MCF 10A (cell line): ENCODE data around the gene NCOR2. TPM values are rescaled to one million over a fixed set of nuclear protein-coding genes. Genes with fewer than 3 reads are reported as not detected.

ENCODE experiments used
- BruUV-seq: library from RNA; stranded (reverse); fragments of 400-500 nt; replicated peaks from 2 replicates; lab custom pipeline; 2021; lab: Mats Ljungman, UMichigan
- CTCF ChIA-PET: fragments of 300-600 bp; sonication (Branson Sonifier 250); formaldehyde crosslinking; extraction: SDS; loops from one replicate; lab custom pipeline; 2021; ENCODE audit warnings: antibody characterized with exemption, inconsistent platforms; lab: Yijun Ruan, JAX
- POLR2A ChIA-PET: fragments of 300-600, 350-650 bp; sonication (Branson Sonifier 250); formaldehyde crosslinking; extraction: SDS; loops from one replicate; lab custom pipeline; 2020; ENCODE audit warnings: antibody characterized with exemption, inconsistent platforms; lab: Yijun Ruan, JAX
- DNase-seq: peaks from one replicate; pipeline ENCODE4 v3.0.0-alpha.2; 2018; ENCODE audit not compliant: unreplicated experiment
- H3K27ac Mint-ChIP-seq: one replicate; pipeline ENCODE4 v1.8.0; 2022; ENCODE audit warnings: mild to moderate bottlenecking, low read depth, mixed read lengths; ENCODE audit not compliant: unreplicated experiment
- H3K27me3 Mint-ChIP-seq: one replicate; pipeline ENCODE4 v1.8.0; 2022; ENCODE audit warnings: mixed read lengths; ENCODE audit not compliant: insufficient read depth, unreplicated experiment
- H3K36me3 Mint-ChIP-seq: one replicate; pipeline ENCODE4 v1.8.0; 2022; ENCODE audit warnings: mild to moderate bottlenecking, moderate library complexity, mixed read lengths; ENCODE audit not compliant: insufficient read depth, unreplicated experiment
- H3K4me1 Mint-ChIP-seq: one replicate; pipeline ENCODE4 v1.8.0; 2022; ENCODE audit warnings: mixed read lengths; ENCODE audit not compliant: insufficient read depth, unreplicated experiment
- H3K4me3 Mint-ChIP-seq: one replicate; pipeline ENCODE4 v1.8.0; 2022; ENCODE audit warnings: mild to moderate bottlenecking, moderate library complexity, mixed read lengths; ENCODE audit not compliant: unreplicated experiment
- H3K9me3 Mint-ChIP-seq: one replicate; pipeline ENCODE4 v1.8.0; 2022; ENCODE audit warnings: mixed read lengths; ENCODE audit not compliant: unreplicated experiment
- CTCF ChIP-seq: fragments of 200-600 bp; IDR thresholded peaks from one replicate; pipeline ENCODE4 v1.8.0; 2022; ENCODE audit warnings: antibody characterized with exemption, mild to moderate bottlenecking; ENCODE audit not compliant: unreplicated experiment
- intact Hi-C: fragments of 100-400 bp; cut with micrococcal nuclease; formaldehyde crosslinking; loops from 2 replicates; pipeline ENCODE4 v1.14.1; 2022
- total RNA-seq: library from RNA; stranded (reverse); gene quantifications from 2 replicates; pipeline ENCODE4 v1.2.3, GENCODE V29; 2022

Gene NCOR2
- total RNA-seq, 1 experiment from 2014 or later: 145 TPM

- ChIA-PET CTCF (no interaction called here), POLR2A (no interaction called here)
- H3K27ac Mint-ChIP-seq: no peak overlapping the region
- H3K9me3 Mint-ChIP-seq: no peaks in the 10 kb centered on the region
- H3K27me3 Mint-ChIP-seq: no peaks in the 10 kb centered on the region
- H3K4me1 Mint-ChIP-seq: no peaks in the 10 kb centered on the region
- no peak for DNase-seq
- no peak for TF ChIP-seq CTCF
- intact Hi-C loops: no loop called here
- H3K4me3 Mint-ChIP-seq: no peak overlapping the region
- BruUV-seq: no TSS peak
- peaks cover 6% of the 10 kb centered on the region for H3K36me3 Mint-ChIP-seq
These were observed 23.0 kb downstream of the NCOR2 start for GRCh38 chr12:124544311-124544970.

GRCh38 chr12:124543590-124544310, 23.7 kb downstream of the NCOR2 start:
- intact Hi-C loops: no loop called here
- CTCF ChIA-PET: no interaction called here
- Mint-ChIP-seq H3K36me3 (peaks cover 7% of the 10 kb centered on the region), H3K27ac (no peak overlapping the region), H3K9me3 (no peaks in the 10 kb centered on the region), H3K4me1 (peaks cover 2% of the 10 kb centered on the region), H3K27me3 (no peaks in the 10 kb centered on the region), H3K4me3 (no peak overlapping the region)
- DNase-seq: no peak
- POLR2A ChIA-PET: no interaction called here
- TF ChIP-seq CTCF: no peak
- no TSS peak for BruUV-seq

GRCh38 chr12:124543052-124543589, 24.3 kb downstream of the NCOR2 start:
- H3K27me3 Mint-ChIP-seq: no peaks in the 10 kb centered on the region
- H3K4me3 Mint-ChIP-seq: no peak overlapping the region
- no peaks in the 10 kb centered on the region for H3K9me3 Mint-ChIP-seq
- intact Hi-C loops: no loop called here
- ChIA-PET CTCF (no interaction called here), POLR2A (no interaction called here)
- peaks cover 8% of the 10 kb centered on the region for H3K4me1 Mint-ChIP-seq
- H3K27ac Mint-ChIP-seq: no peak overlapping the region
- peaks cover 6% of the 10 kb centered on the region for H3K36me3 Mint-ChIP-seq
- no peak for TF ChIP-seq CTCF
- DNase-seq: no peak
- no TSS peak for BruUV-seq
